ENCODE data around the gene ACP6.

- TF ChIP-seq, protein P1, sequence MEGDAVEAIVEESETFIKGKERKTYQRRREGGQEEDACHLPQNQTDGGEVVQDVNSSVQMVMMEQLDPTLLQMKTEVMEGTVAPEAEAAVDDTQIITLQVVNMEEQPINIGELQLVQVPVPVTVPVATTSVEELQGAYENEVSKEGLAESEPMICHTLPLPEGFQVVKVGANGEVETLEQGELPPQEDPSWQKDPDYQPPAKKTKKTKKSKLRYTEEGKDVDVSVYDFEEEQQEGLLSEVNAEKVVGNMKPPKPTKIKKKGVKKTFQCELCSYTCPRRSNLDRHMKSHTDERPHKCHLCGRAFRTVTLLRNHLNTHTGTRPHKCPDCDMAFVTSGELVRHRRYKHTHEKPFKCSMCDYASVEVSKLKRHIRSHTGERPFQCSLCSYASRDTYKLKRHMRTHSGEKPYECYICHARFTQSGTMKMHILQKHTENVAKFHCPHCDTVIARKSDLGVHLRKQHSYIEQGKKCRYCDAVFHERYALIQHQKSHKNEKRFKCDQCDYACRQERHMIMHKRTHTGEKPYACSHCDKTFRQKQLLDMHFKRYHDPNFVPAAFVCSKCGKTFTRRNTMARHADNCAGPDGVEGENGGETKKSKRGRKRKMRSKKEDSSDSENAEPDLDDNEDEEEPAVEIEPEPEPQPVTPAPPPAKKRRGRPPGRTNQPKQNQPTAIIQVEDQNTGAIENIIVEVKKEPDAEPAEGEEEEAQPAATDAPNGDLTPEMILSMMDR (conservative IDR thresholded peaks at IDR 0.05 in 1 of 2, IDR thresholded peaks at IDR 0.05 in 1 of 2; ENCODE audit: extremely low read depth in 1 of 2, insufficient read depth in 1 of 2, low read depth in 1 of 2, low read length in 2 of 2) = no peak
- no peak for TF ChIP-seq EZH2 (IDR thresholded peaks at IDR 0.05; ENCODE audit: borderline replicate concordance, low read length)
Measured at GRCh38 chr1:147611586-147611985, 58.7 kb downstream of the ACP6 start.
